Keratinocyte (primary cell): ENCODE results near the gene THBD. TPM values are rescaled to one million over a fixed set of nuclear protein-coding genes. Genes with fewer than 3 reads are reported as not detected.

Experiments used
- DNase-seq: peaks from one replicate; pipeline ENCODE4 v3.0.0-alpha.2; 2011; ENCODE audit warnings: low read depth, missing footprints, low spot score
- FAIRE-seq: peaks from 2 replicates; lab custom pipeline; 2011; peaks lifted over from hg19 to GRCh38; lab: Jason Lieb, UNC
- H2AFZ ChIP-seq: 2 replicates; pipeline ENCODE4 v1.6.0; 2012; ENCODE audit warnings: low read length, control low read depth, inconsistent platforms; ENCODE audit not compliant: control insufficient read depth
- H3K27ac ChIP-seq: 2 replicates; pipeline ENCODE4 v1.5.1; 2011; ENCODE audit warnings: low read length; ENCODE audit not compliant: control insufficient read depth, insufficient read depth
- H3K27me3 ChIP-seq: 3 replicates; pipeline ENCODE4 v1.6.0; 2011; ENCODE audit warnings: low read length; ENCODE audit not compliant: control insufficient read depth, insufficient read depth; ENCODE audit errors: extremely low read depth
- H3K36me3 ChIP-seq, 2 experiments: 2 replicates in 1 of 2; 3 replicates in 1 of 2; pipeline ENCODE4 v1.5.1; 2011; ENCODE audit warnings: low read length in 2 of 2, mild to moderate bottlenecking in 1 of 2; ENCODE audit not compliant: control insufficient read depth in 2 of 2, insufficient read depth in 2 of 2; ENCODE audit errors: extremely low read depth in 1 of 2
- H3K4me1 ChIP-seq: 3 replicates; pipeline ENCODE4 v1.5.1; 2011; ENCODE audit warnings: low read length; ENCODE audit not compliant: control insufficient read depth, insufficient read depth; ENCODE audit errors: extremely low read depth
- H3K4me2 ChIP-seq: 3 replicates; pipeline ENCODE4 v1.6.0; 2011; ENCODE audit warnings: low read depth, low read length; ENCODE audit not compliant: control insufficient read depth, insufficient read depth; ENCODE audit errors: extremely low read depth
- H3K4me3 ChIP-seq, 3 experiments: fragments of 200-600 bp in 1 of 3; sonication (generic) in 1 of 3; 2 replicates in 2 of 3; 3 replicates in 1 of 3; pipeline ENCODE4 v1.5.1; 2011 to 2016; ENCODE audit warnings: low read length in 3 of 3, mild to moderate bottlenecking in 3 of 3, control low read depth in 2 of 3, inconsistent platforms in 1 of 3, low read depth in 1 of 3, mixed read lengths in 1 of 3, mixed run types in 1 of 3, moderate library complexity in 1 of 3; ENCODE audit not compliant: control insufficient read depth in 2 of 3, insufficient read depth in 2 of 3; ENCODE audit errors: extremely low read depth in 1 of 3
- H3K79me2 ChIP-seq: 2 replicates; pipeline ENCODE4 v1.6.0; 2012; ENCODE audit warnings: low read length; ENCODE audit not compliant: control insufficient read depth, insufficient read depth
- H3K9ac ChIP-seq: 3 replicates; pipeline ENCODE4 v1.6.0; 2011; ENCODE audit warnings: low read length; ENCODE audit not compliant: control insufficient read depth, insufficient read depth; ENCODE audit errors: extremely low read depth
- H3K9me1 ChIP-seq: 3 replicates; pipeline ENCODE4 v1.6.0; 2011; ENCODE audit warnings: low read length; ENCODE audit not compliant: control insufficient read depth, insufficient read depth; ENCODE audit errors: extremely low read depth
- H3K9me3 ChIP-seq: 2 replicates; pipeline ENCODE4 v1.5.1; 2012; ENCODE audit warnings: low read depth, low read length; ENCODE audit not compliant: control insufficient read depth
- H4K20me1 ChIP-seq: 3 replicates; pipeline ENCODE4 v1.6.0; 2011; ENCODE audit warnings: low read length; ENCODE audit not compliant: control insufficient read depth, insufficient read depth; ENCODE audit errors: extremely low read depth
- CTCF ChIP-seq, 3 experiments: IDR thresholded peaks in 1 of 3; conservative IDR thresholded peaks in 1 of 3; optimal IDR thresholded peaks in 1 of 3; 2 replicates in 2 of 3; 3 replicates in 1 of 3; pipeline versions ENCODE3 to v1.5.1; 2011; ENCODE audit warnings: low read length in 3 of 3, mild to moderate bottlenecking in 3 of 3, moderate library complexity in 2 of 3, control low read depth in 1 of 3, inconsistent platforms in 1 of 3; ENCODE audit not compliant: insufficient read depth in 2 of 3; ENCODE audit errors: extremely low read depth in 1 of 3
- EZH2 ChIP-seq: IDR thresholded peaks from one replicate; pipeline ENCODE4 v1.6.1; 2012; ENCODE audit warnings: inconsistent platforms, mild to moderate bottlenecking, low read length, moderate library complexity
- dilution Hi-C: fragments of 300-500 bp; cut with MboI; formaldehyde crosslinking; loops from one replicate; pipeline ENCODE4 v1.7.0; 2020; ENCODE audit warnings: low sequenced_read_pairs; ENCODE audit not compliant: extremely low pct_ligation_motif_present
- polyA plus RNA-seq, 5 experiments: library from polyadenylated mRNA; depleted of rRNA in 3 of 5; stranded (reverse) in 3 of 5; stranded (forward) in 1 of 5; unstranded in 1 of 5; fragments of >200 nt; gene quantifications; 1 replicate in 1 of 5; 2 replicates in 3 of 5; 3 replicates in 1 of 5; pipeline versions ENCODE4 v1.2.1 to v1.2.3, GENCODE V29; 2011 to 2012; ENCODE audit warnings: missing spikeins in 2 of 5, low read depth in 1 of 5, low replicate concordance in 1 of 5

THBD gene
- polyA plus RNA-seq, 1 donor (not counting 4 experiments of a cell fraction or from before 2014, with no cell fraction given), result 4.7 TPM

DNA sequence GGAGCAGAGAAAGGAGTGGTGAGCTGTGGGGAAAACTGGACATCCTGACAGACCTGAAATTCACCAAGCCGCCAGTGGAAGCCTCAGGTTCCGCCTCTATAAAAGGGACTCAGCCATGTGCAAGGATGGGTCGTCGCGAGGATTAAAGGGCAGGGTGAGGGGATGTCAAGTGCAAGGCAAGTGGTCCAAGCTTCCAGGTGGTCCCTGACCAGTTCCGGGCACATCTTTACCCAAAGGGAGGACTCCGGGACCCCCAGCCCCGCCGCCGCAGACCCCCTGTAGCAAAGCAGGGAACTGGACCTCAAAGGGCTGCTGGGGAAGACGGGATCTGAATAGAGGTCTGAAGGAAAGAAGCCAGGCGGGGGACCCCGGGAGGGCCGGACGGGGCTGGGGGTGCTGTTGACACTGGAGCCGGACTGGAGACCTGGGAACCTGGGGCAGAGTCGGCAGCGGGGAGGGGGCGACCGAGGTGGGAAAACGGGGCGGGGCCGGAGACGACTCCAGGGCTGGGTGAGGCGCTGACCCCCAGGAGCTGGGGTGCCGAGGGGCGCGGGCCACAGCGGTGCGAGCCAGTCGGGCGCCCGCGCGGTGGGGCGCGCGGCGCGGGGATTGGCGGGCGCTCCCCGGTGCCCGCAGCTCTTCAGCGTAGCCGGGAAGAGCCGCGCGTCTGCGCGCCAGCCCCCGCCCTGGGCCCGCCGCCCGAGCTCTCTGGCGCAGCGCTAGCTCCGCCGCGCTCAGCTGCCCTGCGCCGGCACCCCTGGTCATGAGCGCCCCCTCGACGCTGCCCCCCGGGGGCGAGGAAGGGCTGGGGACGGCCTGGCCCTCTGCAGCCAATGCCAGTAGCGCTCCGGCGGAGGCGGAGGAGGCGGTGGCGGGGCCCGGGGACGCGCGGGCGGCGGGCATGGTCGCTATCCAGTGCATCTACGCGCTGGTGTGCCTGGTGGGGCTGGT is 14.5 kb downstream of the THBD start, which contains the start of gene SSTR4:
Gene SSTR4 (plus strand): TSS at position 592 of the 951 bp plus-strand sequence. CDS start 172 bp downstream, at position 764.
- FAIRE-seq (no peak), DNase-seq (no peak)
- no peak within 1 kb of the TSS for H3K4me2 ChIP-seq
- H3K4me1 ChIP-seq, result peaks cover 4% of the 10 kb centered on the region
- H3K4me3 ChIP-seq, result no peak within 1 kb of the TSS
- no peak within 1 kb of the TSS for H3K27ac ChIP-seq
- H3K9me3 ChIP-seq, result no peaks in the 10 kb centered on the region
- peaks cover 41% of the 10 kb centered on the region for H3K27me3 ChIP-seq
- no peak within 1 kb of the TSS for H3K9ac ChIP-seq
- TF ChIP-seq CTCF (optimal IDR thresholded peaks at IDR 0.05 in 1 of 3, IDR thresholded peaks at IDR 0.05 in 1 of 3, conservative IDR thresholded peaks at IDR 0.05 in 1 of 3; ENCODE audit: extremely low read depth in 1 of 3, insufficient read depth in 2 of 3, low read length in 3 of 3), result no peak
- peak; percentile 27 for TF ChIP-seq EZH2
- no peaks in the 10 kb centered on the region for H3K9me1 ChIP-seq
- no peaks in the 10 kb centered on the region for H3K36me3 ChIP-seq
- H3K79me2 ChIP-seq, result no peaks in the 10 kb centered on the region
- dilution Hi-C loops, result loop anchor here (25.0 kb wide), 1 partner anchor 152 kb away; no protein-coding TSS in a partner anchor
- no peak within 1 kb of the TSS for H2AFZ ChIP-seq
- no peaks in the 10 kb centered on the region for H4K20me1 ChIP-seq

- Histone ChIP-seq H3K4me3 (no peak overlapping the region), H3K9ac (no peak overlapping the region), H3K9me3 (no peaks in the 10 kb centered on the region), H3K4me2 (no peak overlapping the region), H3K9me1 (no peaks in the 10 kb centered on the region), H3K36me3 (no peaks in the 10 kb centered on the region), H3K27ac (no peak overlapping the region), H3K4me1 (no peaks in the 10 kb centered on the region), H4K20me1 (no peaks in the 10 kb centered on the region), H3K79me2 (no peaks in the 10 kb centered on the region), H3K27me3 (peaks cover 45% of the 10 kb centered on the region), H2AFZ (no peak overlapping the region)
- DNase-seq (no peak), FAIRE-seq (no peak)
- TF ChIP-seq CTCF (optimal IDR thresholded peaks at IDR 0.05 in 1 of 3, IDR thresholded peaks at IDR 0.05 in 1 of 3, conservative IDR thresholded peaks at IDR 0.05 in 1 of 3; ENCODE audit: extremely low read depth in 1 of 3, insufficient read depth in 2 of 3, low read length in 3 of 3) (no peak), EZH2 (no peak)
- dilution Hi-C loops, result loop anchor here (25.0 kb wide), 1 partner anchor 153 kb away; no protein-coding TSS in a partner anchor
Measured at GRCh38 chr20:23033918-23034317, 15.6 kb downstream of the THBD start.
